Esophagus muscularis mucosa (tissue), 4 donors: ENCODE results near the gene PDZK1IP1. TPM values are rescaled to one million over a fixed set of nuclear protein-coding genes. Genes with fewer than 3 reads are reported as not detected.
"Not testable (repeated sequence)": the region's sequence is repeated elsewhere in the genome, so short reads cannot be mapped to it uniquely, and the experiment has no call there.

Source experiments
- DNase-seq: peaks from one replicate; pipeline ENCODE4 v3.0.0-alpha.2; 2017; ENCODE audit errors: extremely low spot score
- H3K27ac ChIP-seq, 4 donors: fragments of 200-600 bp; sonication (generic); replicated peaks in 1 of 4; 1 replicate in 3 of 4; 2 replicates in 1 of 4; pipeline ENCODE4 v1.5.1; 2016 to 2019; ENCODE audit warnings: mild to moderate bottlenecking in 1 of 4
- H3K27me3 ChIP-seq, 4 donors: fragments of 200-600 bp; sonication (generic); one replicate each; pipeline versions ENCODE4 v1.5.1 to v1.6.0; 2016 to 2019
- H3K36me3 ChIP-seq, 4 donors: fragments of 200-600 bp; sonication (generic); one replicate each; pipeline ENCODE4 v1.5.1; 2016 to 2019
- H3K4me1 ChIP-seq, 4 donors: fragments of 200-600 bp; sonication (generic); one replicate each; pipeline ENCODE4 v1.5.1; 2016 to 2019
- H3K4me3 ChIP-seq, 4 donors: fragments of 200-600 bp; sonication (generic); 1 replicate in 2 of 4; 2 replicates in 2 of 4; pipeline ENCODE4 v1.5.1; 2016 to 2019; ENCODE audit warnings: mild to moderate bottlenecking in 4 of 4, moderate library complexity in 1 of 4
- H3K9me3 ChIP-seq, 4 donors: fragments of 200-600 bp; sonication (generic); 1 replicate in 3 of 4; 2 replicates in 1 of 4; pipeline ENCODE4 v1.5.1; 2016 to 2019
- EP300 ChIP-seq: sonication (generic); formaldehyde crosslinking; IDR thresholded peaks from one replicate; pipeline ENCODE4 v1.6.1; 2017; ENCODE audit warnings: antibody characterized with exemption
- POLR2A ChIP-seq: fragments of 450-650 bp; IDR thresholded peaks from one replicate; pipeline ENCODE4 v1.6.1; 2017; ENCODE audit warnings: antibody characterized with exemption, moderate library complexity, mild to moderate bottlenecking, low read depth
- POLR2AphosphoS5 ChIP-seq, 2 donors: sonication (generic); formaldehyde crosslinking; IDR thresholded peaks; one replicate each; pipeline ENCODE4 v1.6.1; 2017; ENCODE audit warnings: antibody characterized with exemption in 2 of 2
- WGBS: methylation state at CpG from one replicate; pipeline ENCODE4 v1.1.5; 2018; 5-methylcytosine and 5-hydroxymethylcytosine counted together
- intact Hi-C: fragments of 100-400 bp; cut with DNase I; formaldehyde crosslinking; loops from one replicate; pipeline ENCODE4 v1.15.1; 2023
- total RNA-seq, 4 donors: library from RNA; depleted of rRNA; stranded (reverse); fragments of >200 nt; gene quantifications; one replicate each; pipeline versions ENCODE4 v1.1.0 to v1.2.1, GENCODE V29; 2016
- TF ChIP-seq, protein P1 (sequence below), 3 experiments: fragments of 200-600 bp in 2 of 3; fragments of 450-650 bp in 1 of 3; sonication (generic) in 2 of 3; IDR thresholded peaks; one replicate each; pipeline ENCODE4 v1.5.1; 2017 to 2019; ENCODE audit warnings: antibody characterized with exemption in 3 of 3, mild to moderate bottlenecking in 2 of 3, moderate library complexity in 1 of 3

Gene PDZK1IP1
- total RNA-seq, 4 donors from 2014 or later: 1.8 TPM; not detected in 3

DNA sequence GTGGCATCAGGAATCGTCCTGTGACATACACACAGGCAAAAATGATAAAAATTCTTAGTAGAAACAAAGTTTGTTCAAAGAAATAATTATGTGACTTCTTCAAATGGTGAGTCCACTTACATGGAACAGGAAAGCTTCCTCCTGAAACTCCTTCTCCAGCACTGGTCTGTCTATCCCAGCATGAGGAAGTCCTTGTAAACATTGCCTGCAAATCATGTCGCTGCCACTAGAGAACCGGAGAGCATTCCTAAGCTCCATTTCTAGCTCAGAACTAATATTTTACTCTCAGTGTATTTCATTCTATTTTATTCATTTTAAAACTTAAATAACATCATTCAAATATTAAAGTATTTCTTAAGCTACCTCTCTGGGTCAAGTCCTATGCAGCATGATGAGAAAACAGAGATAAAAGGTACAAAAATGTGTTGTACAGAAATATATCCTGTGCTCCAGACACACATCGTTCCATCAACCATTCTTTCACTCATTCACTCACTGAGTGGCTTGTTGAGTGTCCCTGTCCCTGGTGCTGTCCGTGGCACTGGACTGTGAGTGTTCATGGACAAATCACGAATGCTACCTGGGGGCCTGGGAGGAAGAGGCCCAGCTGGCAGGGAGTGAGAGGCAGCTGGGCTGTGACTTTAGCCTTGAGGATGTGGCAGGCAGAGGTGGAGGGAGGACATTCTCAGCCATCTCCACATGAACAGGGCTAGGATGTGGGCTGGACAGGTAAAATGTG is 42.6 kb downstream of the PDZK1IP1 start:
- 46% methylated on average over 6 of the region's 6 CpGs for WGBS
- H3K4me3 ChIP-seq: no peak overlapping the region
- H3K4me1 ChIP-seq: no peaks in the 10 kb centered on the region
- no peak overlapping the region for H3K27ac ChIP-seq
- TF ChIP-seq POLR2A (no peak), EP300 (no peak), POLR2AphosphoS5 (IDR thresholded peaks at IDR 0.05) (no peak)
- TF ChIP-seq, protein P1, sequence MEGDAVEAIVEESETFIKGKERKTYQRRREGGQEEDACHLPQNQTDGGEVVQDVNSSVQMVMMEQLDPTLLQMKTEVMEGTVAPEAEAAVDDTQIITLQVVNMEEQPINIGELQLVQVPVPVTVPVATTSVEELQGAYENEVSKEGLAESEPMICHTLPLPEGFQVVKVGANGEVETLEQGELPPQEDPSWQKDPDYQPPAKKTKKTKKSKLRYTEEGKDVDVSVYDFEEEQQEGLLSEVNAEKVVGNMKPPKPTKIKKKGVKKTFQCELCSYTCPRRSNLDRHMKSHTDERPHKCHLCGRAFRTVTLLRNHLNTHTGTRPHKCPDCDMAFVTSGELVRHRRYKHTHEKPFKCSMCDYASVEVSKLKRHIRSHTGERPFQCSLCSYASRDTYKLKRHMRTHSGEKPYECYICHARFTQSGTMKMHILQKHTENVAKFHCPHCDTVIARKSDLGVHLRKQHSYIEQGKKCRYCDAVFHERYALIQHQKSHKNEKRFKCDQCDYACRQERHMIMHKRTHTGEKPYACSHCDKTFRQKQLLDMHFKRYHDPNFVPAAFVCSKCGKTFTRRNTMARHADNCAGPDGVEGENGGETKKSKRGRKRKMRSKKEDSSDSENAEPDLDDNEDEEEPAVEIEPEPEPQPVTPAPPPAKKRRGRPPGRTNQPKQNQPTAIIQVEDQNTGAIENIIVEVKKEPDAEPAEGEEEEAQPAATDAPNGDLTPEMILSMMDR (IDR thresholded peaks at IDR 0.05): no peak
- DNase-seq: no peak
- intact Hi-C loops: no loop called here
- no peaks in the 10 kb centered on the region for H3K9me3 ChIP-seq
- H3K36me3 ChIP-seq: no peaks in the 10 kb centered on the region
- peaks cover 0 to 11% (median 0%) of the 10 kb centered on the region in 4 donors for H3K27me3 ChIP-seq

GRCh38 chr1:47146495-47146894 is 43.3 kb downstream of the PDZK1IP1 start:
- DNase-seq, H3K27me3 ChIP-seq, H3K4me1 ChIP-seq, H3K36me3 ChIP-seq, intact Hi-C loops, H3K27ac ChIP-seq, H3K4me3 ChIP-seq, H3K9me3 ChIP-seq: not testable (repeated sequence)
- 0% methylated on average over 1 of the region's 1 CpG for WGBS

DNA sequence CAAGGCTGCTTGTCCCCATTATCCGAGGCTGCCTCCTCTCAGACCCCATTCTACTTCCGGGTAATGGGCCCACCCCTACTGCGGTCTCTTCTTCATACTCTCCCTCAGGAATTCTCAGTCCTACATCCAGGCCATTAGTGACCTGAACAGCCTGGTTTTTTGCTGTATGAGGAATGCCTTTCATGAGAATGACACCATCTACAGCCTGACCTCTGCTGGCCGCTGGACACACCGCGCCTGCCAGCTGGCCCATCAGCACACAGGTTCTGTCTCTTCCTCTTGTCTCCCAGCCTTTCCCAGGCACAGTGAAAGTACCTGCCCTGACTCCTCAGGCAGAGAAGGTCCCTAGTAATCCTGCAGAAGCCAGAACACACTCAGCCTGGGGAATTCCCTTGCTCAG is 46.2 kb downstream of the PDZK1IP1 start:
- WGBS: 55% methylated on average over 6 of the region's 6 CpGs
- intact Hi-C loops, DNase-seq: not testable (repeated sequence)

GRCh38 chr1:47140358-47140757 is 49.5 kb downstream of the PDZK1IP1 start:
- H3K4me1 ChIP-seq, DNase-seq, intact Hi-C loops, H3K4me3 ChIP-seq, H3K9me3 ChIP-seq, H3K27ac ChIP-seq, H3K36me3 ChIP-seq: not testable (repeated sequence)
- 69% methylated on average over 3 of the region's 3 CpGs for WGBS
- H3K27me3 ChIP-seq: peaks cover 0 to 12% (median 0%) of the 10 kb centered on the region in 4 donors

More for the DNA sequence above, 46.2 kb downstream of the PDZK1IP1 start:
- H3K36me3 ChIP-seq, H3K27ac ChIP-seq, H3K4me3 ChIP-seq, H3K9me3 ChIP-seq, H3K4me1 ChIP-seq, H3K27me3 ChIP-seq: not testable (repeated sequence)

DNA sequence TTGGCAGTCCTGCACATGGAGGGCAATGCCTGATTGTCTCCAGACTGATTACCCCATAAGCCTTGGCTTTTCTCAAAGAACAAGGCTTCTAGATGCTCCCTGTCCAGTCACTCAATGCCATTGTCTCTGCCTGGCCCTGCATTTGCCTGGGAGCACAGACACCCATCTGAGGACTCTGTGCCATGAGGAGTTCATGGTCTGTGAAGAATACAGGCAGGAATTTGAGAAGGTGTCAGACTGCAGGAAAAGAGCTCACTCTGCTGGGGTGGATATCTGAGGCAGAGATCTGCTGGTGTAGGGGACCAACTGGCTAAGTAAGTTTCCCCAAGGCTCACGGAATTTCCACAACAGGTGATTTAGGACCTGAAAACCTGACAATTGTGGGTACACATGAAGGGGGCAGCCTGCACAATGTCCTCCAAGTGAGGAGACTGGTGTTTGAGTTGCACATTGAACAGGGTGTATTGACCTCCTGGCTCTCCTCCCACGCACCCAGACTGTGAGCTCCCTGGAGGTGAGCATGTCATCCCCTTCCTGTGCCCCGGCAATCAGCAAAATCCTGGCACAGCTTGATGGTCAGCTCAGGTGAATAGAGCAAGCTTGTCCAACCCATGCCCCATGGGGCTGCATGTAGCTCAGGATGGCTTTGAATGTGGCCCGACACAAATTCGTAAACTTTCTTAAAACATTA is 51.8 kb downstream of the PDZK1IP1 start:
- WGBS: 75% methylated on average over 5 of the region's 5 CpGs
- no peak overlapping the region for H3K4me3 ChIP-seq
- H3K9me3 ChIP-seq: no peaks in the 10 kb centered on the region
- TF ChIP-seq POLR2AphosphoS5 (IDR thresholded peaks at IDR 0.05) (no peak), EP300 (no peak), POLR2A (no peak)
- TF ChIP-seq, protein P1 (IDR thresholded peaks at IDR 0.05): no peak
- H3K27ac ChIP-seq: no peak overlapping the region
- H3K36me3 ChIP-seq: no peaks in the 10 kb centered on the region
- intact Hi-C loops: no loop called here
- H3K4me1 ChIP-seq: no peaks in the 10 kb centered on the region
- DNase-seq: no peak
- H3K27me3 ChIP-seq: peaks cover 0 to 12% (median 0%) of the 10 kb centered on the region in 4 donors

- TF ChIP-seq POLR2AphosphoS5 (IDR thresholded peaks at IDR 0.05) (no peak), POLR2A (no peak), EP300 (no peak)
- TF ChIP-seq, protein P1 (IDR thresholded peaks at IDR 0.05): no peak
- no peaks in the 10 kb centered on the region for H3K9me3 ChIP-seq
- no peak within 1 kb of the TSS for H3K27ac ChIP-seq
- H3K36me3 ChIP-seq: no peaks in the 10 kb centered on the region
- intact Hi-C loops: no loop called here
- peaks cover 0 to 12% (median 0%) of the 10 kb centered on the region in 4 donors for H3K27me3 ChIP-seq
- 81% methylated on average over 3 of the region's 4 CpGs for WGBS
- no peak for DNase-seq
- H3K4me3 ChIP-seq: no peak within 1 kb of the TSS
- H3K4me1 ChIP-seq: no peaks in the 10 kb centered on the region
These were observed 52.6 kb downstream of the PDZK1IP1 start, which contains the start of gene CYP4A22 for GRCh38 chr1:47137198-47137597. TSS of gene CYP4A22 (plus strand) at chr1:47137441. CDS start at chr1:47137486, 45 bp downstream.
